CD4-positive, alpha-beta T cell treated with Interleukin-6 for 4 hours (primary cell): Measurements from ENCODE around the gene SH2D7.
A peak's percentile ranks its signal among the peaks of the same experiment; 100 is the strongest.

Experiments used
- DNase-seq: peaks from one replicate; pipeline ENCODE4 v3.0.0-alpha.2; 2020; ENCODE audit warnings: mixed read lengths

SH2D7 gene

GRCh38 chr15:78104566-78105475, 12.5 kb downstream of the SH2D7 start:
- DNase-seq: peak; percentile 12

- DNase-seq: no peak
Measured at GRCh38 chr15:78105476-78106241, 13.3 kb downstream of the SH2D7 start.

- DNase-seq: no peak
Measured at GRCh38 chr15:78107471-78107870, 15.1 kb downstream of the SH2D7 start.

GRCh38 chr15:78108300-78109084, 16.1 kb downstream of the SH2D7 start:
- peak; percentile 89 for DNase-seq

GRCh38 chr15:78109156-78109555, 16.8 kb downstream of the SH2D7 start:
- DNase-seq: no peak

- DNase-seq: no peak
Measured at GRCh38 chr15:78110096-78110495, 17.7 kb downstream of the SH2D7 start.

- no peak for DNase-seq
Measured at GRCh38 chr15:78110916-78111475, 18.6 kb downstream of the SH2D7 start.

- DNase-seq: no peak
Measured at GRCh38 chr15:78111788-78112187, 19.4 kb downstream of the SH2D7 start.

GRCh38 chr15:78112551-78112950, 20.2 kb downstream of the SH2D7 start:
- no peak for DNase-seq

GRCh38 chr15:78120523-78120922, 28.2 kb downstream of the SH2D7 start:
- DNase-seq: no peak

GRCh38 chr15:78125267-78125666, 32.9 kb downstream of the SH2D7 start:
- DNase-seq: no peak

- DNase-seq: no peak
Measured at GRCh38 chr15:78127882-78128281, 35.5 kb downstream of the SH2D7 start.

GRCh38 chr15:78129077-78129750, 36.9 kb downstream of the SH2D7 start:
- no peak for DNase-seq

GRCh38 chr15:78129751-78130287, 37.5 kb downstream of the SH2D7 start:
- no peak for DNase-seq

- no peak for DNase-seq
Measured at GRCh38 chr15:78130466-78131294, 38.3 kb downstream of the SH2D7 start.

- DNase-seq: peak; percentile 84
Measured at GRCh38 chr15:78131295-78132061, 39.1 kb downstream of the SH2D7 start, which contains the start of gene CIB2. TSS of gene CIB2 (minus strand) at chr15:78131445. CDS start at chr15:78131215, 230 bp downstream.

- no peak for DNase-seq
Measured at GRCh38 chr15:78133801-78134200, 41.4 kb downstream of the SH2D7 start.

GRCh38 chr15:78139578-78139977, 47.2 kb downstream of the SH2D7 start:
- DNase-seq: no peak

- no peak for DNase-seq
Measured at GRCh38 chr15:78140292-78140691, 47.9 kb downstream of the SH2D7 start.

GRCh38 chr15:78142332-78142731, 50.0 kb downstream of the SH2D7 start:
- DNase-seq: no peak
